ENCODE data around the gene TPST1.
"Not testable (repeated sequence)": the region's sequence is repeated elsewhere in the genome, so short reads cannot be mapped to it uniquely, and the experiment has no call there.

TPST1 gene

DNA sequence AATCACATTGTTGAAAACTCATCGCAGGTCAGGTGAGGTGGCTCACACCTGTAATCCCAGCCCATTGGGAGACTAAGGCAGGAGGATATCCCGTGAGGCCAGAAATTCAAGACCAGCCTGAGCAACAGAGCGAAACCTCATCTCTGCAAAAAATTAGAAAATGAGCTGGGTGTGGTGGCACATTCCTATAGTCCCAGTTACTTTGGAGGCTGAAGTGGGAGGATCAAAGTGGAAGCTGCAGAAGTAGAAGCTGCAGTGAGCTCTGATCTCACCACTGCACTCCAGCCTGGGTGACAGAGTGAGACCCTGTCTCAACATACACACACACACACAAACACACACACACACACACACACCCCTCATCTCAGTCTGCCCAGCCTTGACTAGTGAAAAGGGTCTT, 190.9 kb downstream of the TPST1 start:
- not testable (repeated sequence) for DNase-seq

DNA sequence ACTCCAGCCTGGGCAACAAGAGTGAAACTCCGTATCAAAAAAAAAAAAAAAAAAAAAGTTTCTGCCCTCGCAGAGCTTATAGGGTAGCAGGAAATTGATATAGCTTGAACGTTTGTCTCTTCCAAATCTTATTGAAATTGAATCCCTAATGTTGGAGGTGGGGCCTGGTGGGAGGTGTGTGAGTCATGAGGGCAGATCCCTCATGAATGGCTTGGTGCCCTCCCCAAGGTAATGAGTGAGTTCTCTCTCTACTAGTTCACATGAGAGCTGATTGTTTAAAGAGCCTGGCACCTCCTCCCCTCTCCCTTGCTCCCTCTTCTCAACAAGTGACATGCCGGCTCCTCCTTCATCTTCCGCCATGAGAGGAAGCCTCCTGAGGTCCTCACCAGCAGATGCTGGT, 193.7 kb downstream of the TPST1 start:
- not testable (repeated sequence) for DNase-seq

DNA sequence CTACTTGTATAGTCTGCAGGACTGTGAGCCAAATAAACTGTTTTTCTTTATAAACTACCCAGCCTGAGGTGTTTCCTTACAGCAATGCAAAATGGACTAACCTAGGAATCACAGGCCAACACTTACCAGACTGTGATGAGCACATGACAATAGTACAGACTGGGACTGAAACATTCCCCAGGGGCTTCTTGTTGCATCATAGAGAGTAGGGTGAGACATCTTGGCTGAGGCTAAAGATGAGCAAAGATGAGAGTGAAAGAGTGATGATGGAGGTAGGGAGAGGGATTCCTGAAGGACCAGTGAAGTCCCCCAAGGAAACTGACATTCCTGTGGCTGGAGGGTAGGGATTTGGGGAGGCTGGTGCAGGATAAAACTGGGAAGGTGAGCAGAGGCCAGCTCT, 194.4 kb downstream of the TPST1 start:
- no peak for DNase-seq

DNA sequence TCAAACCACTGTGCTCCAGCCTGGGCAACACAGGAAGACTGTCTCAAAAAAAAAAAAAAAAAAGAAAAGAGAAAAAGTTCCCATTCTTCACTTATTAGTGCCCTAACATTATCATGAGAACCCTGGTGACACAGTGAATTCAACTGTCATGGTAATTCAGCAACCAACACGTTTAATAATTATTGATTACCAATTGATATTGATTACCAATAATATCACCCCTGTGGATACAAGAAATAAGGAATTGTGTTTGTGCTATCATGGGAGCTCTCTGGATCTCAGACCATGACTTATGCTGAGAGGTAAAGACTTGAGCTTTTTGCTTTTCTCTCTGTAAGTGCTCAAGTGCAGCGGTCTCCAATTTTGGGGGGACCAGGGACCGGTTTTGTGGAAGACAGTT, 195.3 kb downstream of the TPST1 start:
- no peak for DNase-seq

DNA sequence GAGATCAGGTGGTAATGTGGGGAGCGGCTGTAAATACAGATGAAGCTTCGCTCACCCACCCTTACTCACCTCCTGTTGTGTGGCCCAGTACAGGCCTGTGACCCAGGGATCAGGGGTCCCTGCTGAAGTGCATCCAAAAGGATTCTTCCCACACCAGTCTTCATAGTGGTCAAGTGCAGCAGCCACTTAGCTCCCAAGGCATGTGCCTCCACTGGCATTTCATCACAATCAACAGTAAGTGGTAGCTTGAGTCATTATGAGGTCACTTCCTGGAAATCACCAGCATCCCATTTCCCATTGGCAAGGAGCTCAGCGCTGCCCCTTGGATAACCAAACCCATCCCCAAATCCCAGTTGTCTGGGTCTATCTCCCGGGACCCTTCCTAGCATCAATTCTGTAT, 196.0 kb downstream of the TPST1 start:
- DNase-seq, result not testable (repeated sequence)

DNA sequence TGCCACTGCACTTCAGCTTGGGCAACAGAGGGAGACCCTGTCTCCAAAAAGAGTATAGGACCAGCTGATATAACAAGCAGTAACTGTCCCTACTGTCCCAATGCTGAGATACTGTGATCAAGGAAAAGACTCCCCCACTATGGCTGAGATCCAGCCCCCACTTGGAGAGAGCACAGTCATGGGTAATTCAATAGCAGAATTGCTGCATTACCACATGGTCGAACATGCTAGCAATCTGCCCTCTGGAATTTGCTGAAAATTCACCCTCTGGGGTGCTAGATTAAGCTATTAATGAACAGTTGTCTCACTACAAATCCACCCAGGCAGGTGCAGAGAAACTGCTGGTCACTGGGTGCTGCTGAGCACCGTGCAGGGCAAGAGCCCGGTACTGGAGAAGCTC, 196.8 kb downstream of the TPST1 start:
- not testable (repeated sequence) for DNase-seq

DNA sequence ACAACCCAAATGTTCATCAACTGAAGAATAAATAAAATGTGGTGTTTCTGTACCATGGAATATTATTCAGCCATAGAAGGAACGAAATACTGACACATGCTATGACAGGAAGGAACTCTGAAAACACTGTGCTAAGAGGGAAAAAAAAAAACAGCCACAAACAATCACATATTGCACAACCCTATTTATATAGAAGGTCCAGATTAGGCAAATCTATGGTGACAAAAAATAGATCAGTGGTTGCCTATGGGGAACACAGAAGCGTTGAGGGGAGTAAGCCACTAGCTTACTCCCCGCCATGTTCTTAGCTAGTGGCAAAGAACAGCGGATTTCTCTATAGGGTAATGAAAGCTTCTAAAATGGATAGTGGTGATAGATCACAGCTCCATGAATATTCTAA, 198.4 kb downstream of the TPST1 start:
- no peak for DNase-seq

DNA sequence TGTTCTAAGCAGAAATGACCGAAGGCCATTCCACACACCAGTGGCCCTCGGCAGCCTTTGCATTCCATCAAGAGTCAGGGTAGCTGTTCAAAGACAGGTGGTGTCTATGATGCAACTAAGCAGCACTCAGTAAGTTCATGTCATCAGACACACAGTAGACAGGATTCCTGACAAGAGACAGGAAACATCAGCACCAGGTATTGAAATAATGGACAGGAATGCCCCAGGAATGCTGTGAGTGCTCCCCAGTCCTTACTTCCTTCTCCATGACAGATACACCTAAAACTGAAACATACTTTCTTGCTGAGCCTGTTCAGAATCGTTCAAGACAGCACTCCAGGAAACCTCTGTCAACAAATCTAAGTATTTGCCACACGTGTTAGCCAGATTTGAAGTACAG, 204.4 kb downstream of the TPST1 start:
- no peak for DNase-seq

Measured in left hindlimb (tissue), 1 donor.